GM18868 (cell line): ENCODE results near the gene UST.
A peak's percentile ranks its signal among the peaks of the same experiment; 100 is the strongest.
"Not testable (repeated sequence)": the region's sequence is repeated elsewhere in the genome, so short reads cannot be mapped to it uniquely, and the experiment has no call there.

Experiments
- ATAC-seq: cut with Tn5 transposase; IDR thresholded peaks from one replicate; pipeline ENCODE4 v1.9.1; 2021; ENCODE audit warnings: mild to moderate bottlenecking, moderate library complexity; ENCODE audit not compliant: unreplicated experiment

The UST gene

GRCh38 chr6:148935705-148936435 is 189.0 kb downstream of the UST start:
- no peak for ATAC-seq

GRCh38 chr6:148943451-148943850 is 196.6 kb downstream of the UST start:
- no peak for ATAC-seq

GRCh38 chr6:148944608-148945007 is 197.8 kb downstream of the UST start:
- no peak for ATAC-seq

GRCh38 chr6:148945301-148946021 is 198.6 kb downstream of the UST start:
- ATAC-seq: peak; percentile 69

- peak; percentile 62 for ATAC-seq
Observed at GRCh38 chr6:148947621-148948444, 201.0 kb downstream of the UST start.

- ATAC-seq: no peak
Observed at GRCh38 chr6:148951662-148952061, 204.8 kb downstream of the UST start.

GRCh38 chr6:148952147-148953035 is 205.6 kb downstream of the UST start:
- ATAC-seq: no peak

- no peak for ATAC-seq
Observed at GRCh38 chr6:148954461-148954860, 207.6 kb downstream of the UST start.

GRCh38 chr6:148954934-148955333 is 208.1 kb downstream of the UST start:
- no peak for ATAC-seq

GRCh38 chr6:148955441-148955840 is 208.6 kb downstream of the UST start:
- no peak for ATAC-seq

GRCh38 chr6:148956163-148956562 is 209.3 kb downstream of the UST start:
- ATAC-seq: not testable (repeated sequence)

- no peak for ATAC-seq
Observed at GRCh38 chr6:148957752-148958151, 210.9 kb downstream of the UST start.

- no peak for ATAC-seq
Observed at GRCh38 chr6:148959008-148959407, 212.2 kb downstream of the UST start.

- no peak for ATAC-seq
Observed at GRCh38 chr6:148959501-148959900, 212.7 kb downstream of the UST start.

GRCh38 chr6:148962854-148963515 is 216.2 kb downstream of the UST start:
- ATAC-seq: no peak

GRCh38 chr6:148963738-148964137 is 216.9 kb downstream of the UST start:
- no peak for ATAC-seq

GRCh38 chr6:148964467-148964866 is 217.6 kb downstream of the UST start:
- ATAC-seq: no peak

GRCh38 chr6:148965287-148965686 is 218.5 kb downstream of the UST start:
- ATAC-seq: no peak

GRCh38 chr6:148967011-148967520 is 220.2 kb downstream of the UST start:
- no peak for ATAC-seq

GRCh38 chr6:148967541-148967956 is 220.7 kb downstream of the UST start:
- no peak for ATAC-seq
